ENCODE results near the gene CHCHD3.

- no peak for TF ChIP-seq EZH2 (IDR thresholded peaks at IDR 0.05)
- no peak for TF ChIP-seq CTCF (IDR thresholded peaks at IDR 0.05)
- TF ChIP-seq EZH2phosphoT487 (IDR thresholded peaks at IDR 0.05) = no peak
Observed at GRCh38 chr7:132854238-132854637, 227.7 kb downstream of the CHCHD3 start.
